ENCODE data around the gene NFS1. TPM values are rescaled to one million over a fixed set of nuclear protein-coding genes. Genes with fewer than 3 reads are reported as not detected.

NFS1 gene
- total RNA-seq, 2 donors from 2014 or later: 27.0 to 37.4 TPM

GRCh38 chr20:35620818-35621559, 78.2 kb downstream of the NFS1 start:
- Mint-ChIP-seq H3K4me3 (no peak overlapping the region), H3K4me1 (ENCODE audit: low read depth in 2 of 2) (peaks cover 30 to 31% of the 10 kb centered on the region in 2 donors)

GRCh38 chr20:35619196-35620095, 79.7 kb downstream of the NFS1 start:
- DNase-seq (ENCODE audit: low spot score) (peak; percentile 74), ATAC-seq (peak in 1 of 2 donors; percentile 34)
- Mint-ChIP-seq H3K9me3 (no peaks in the 10 kb centered on the region), H3K27me3 (no peaks in the 10 kb centered on the region), H3K4me3 (peak overlapping the region; percentile 86), H3K27ac (peak overlapping the region; percentile 51 to 93), H3K4me1 (ENCODE audit: low read depth in 2 of 2) (peaks cover 31 to 38% of the 10 kb centered on the region in 2 donors), H3K36me3 (no peaks in the 10 kb centered on the region)

More at GRCh38 chr20:35620818-35621559, 78.2 kb downstream of the NFS1 start:
- DNase-seq (ENCODE audit: low spot score) (no peak), ATAC-seq (no peak)
- Mint-ChIP-seq H3K27ac (peak overlapping the region in 1 of 2 donors; percentile 26), H3K36me3 (no peaks in the 10 kb centered on the region), H3K9me3 (no peaks in the 10 kb centered on the region), H3K27me3 (no peaks in the 10 kb centered on the region)

- H3K27me3 Mint-ChIP-seq: no peaks in the 10 kb centered on the region
- no peaks in the 10 kb centered on the region for H3K36me3 Mint-ChIP-seq
- H3K4me1 Mint-ChIP-seq (ENCODE audit: low read depth in 2 of 2): peaks cover 34 to 44% of the 10 kb centered on the region in 2 donors
- DNase-seq (ENCODE audit: low spot score): no peak
- H3K4me3 Mint-ChIP-seq: peak overlapping the region; percentile 88
- H3K27ac Mint-ChIP-seq: peak overlapping the region in 1 of 2 donors; percentile 93
- H3K9me3 Mint-ChIP-seq: no peaks in the 10 kb centered on the region
- ATAC-seq: no peak
Observed at GRCh38 chr20:35618263-35619131, 80.7 kb downstream of the NFS1 start.

Other genes with a start within 250 kb of the NFS1 start
- gene CEP250, start 243.8 kb downstream of the NFS1 start, total RNA-seq: 10 to 100 TPM; 67.5 to 90.0 TPM
- gene C20orf173, start 169.7 kb downstream of the NFS1 start, total RNA-seq: not detected
- gene ERGIC3, start 157.3 kb downstream of the NFS1 start, total RNA-seq: 100 to 1,000 TPM; 129 to 164 TPM
- gene SPAG4, start 83.5 kb downstream of the NFS1 start, total RNA-seq: 1 to 10 TPM; 5.9 to 6.3 TPM
- 100 to 1,000 TPM; 266 to 324 TPM for gene CPNE1, start 34.5 kb downstream of the NFS1 start, total RNA-seq
- 100 to 1,000 TPM; 125 to 143 TPM for gene RBM12, start 34.5 kb downstream of the NFS1 start, total RNA-seq
- gene ROMO1, start 53 bp upstream of the NFS1 start, total RNA-seq: 100 to 1,000 TPM in 1 of 2 donors, 10 to 100 TPM in 1; 71.0 to 101 TPM
- gene RBM39, start 42.9 kb upstream of the NFS1 start, total RNA-seq: 100 to 1,000 TPM; 404 to 438 TPM
- 10 to 100 TPM; 60.4 to 88.6 TPM for gene PHF20, start 72.7 kb upstream of the NFS1 start, total RNA-seq